HCT116 (cell line): ENCODE measurements around the gene SULT1C4. TPM values are rescaled to one million over a fixed set of nuclear protein-coding genes. Genes with fewer than 3 reads are reported as not detected.

Experiments used
- ATAC-seq: fragments of 200-7000 bp; cut with Tn5 transposase; 2 replicates; pipeline ENCODE4 v1.9.1; 2020; ENCODE audit warnings: mild to moderate bottlenecking, moderate library complexity
- BruUV-seq: library from RNA; stranded (reverse); fragments of 400-500 nt; replicated peaks from 2 replicates; lab custom pipeline; 2021; lab: Mats Ljungman, UMichigan
- CTCF ChIA-PET: fragments of 300-600 bp; sonication (Branson Sonifier 250); formaldehyde crosslinking; loops from one replicate; lab custom pipeline; 2021; ENCODE audit warnings: antibody characterized with exemption; lab: Charles Lee
- POLR2A ChIA-PET: fragments of 300-600, 350-600 bp; sonication (Branson Sonifier 250); formaldehyde crosslinking; loops from one replicate; lab custom pipeline; 2021; ENCODE audit warnings: antibody characterized with exemption; lab: Charles Lee
- RAD21 ChIA-PET, 2 experiments: fragments of 300-600 bp; sonication (Branson Sonifier 250); formaldehyde crosslinking; loops; one replicate each; lab custom pipeline; 2023; ENCODE audit warnings: low total read pairs in 2 of 2; ENCODE audit not compliant: uncharacterized antibody in 2 of 2, unreplicated experiment in 2 of 2, low non-redundant PET in 1 of 2; lab: Charles Lee
- DNase-seq: peaks from one replicate; pipeline ENCODE4 v3.0.0-alpha.2; 2010; ENCODE audit warnings: low read depth, low spot score
- H2AFZ ChIP-seq: fragments of 200-600 bp; shearing (Covaris generic), sonication (generic); 2 replicates; pipeline ENCODE4 v1.6.1; 2017; ENCODE audit warnings: low read depth, mixed run types, mixed read lengths, antibody characterized with exemption, low read length; ENCODE audit not compliant: poor library complexity, severe bottlenecking
- H3K27ac ChIP-seq: 2 replicates; pipeline ENCODE4 v1.5.1; 2012; ENCODE audit warnings: low read depth, low read length
- H3K27me3 ChIP-seq: fragments of 200-600 bp; sonication (generic); 2 replicates; pipeline ENCODE4 v1.6.1; 2016; ENCODE audit warnings: mixed run types, low read length, mixed read lengths; ENCODE audit not compliant: insufficient read depth
- H3K36me3 ChIP-seq, 2 experiments: fragments of 200-500 bp in 1 of 2; fragments of 200-600 bp in 1 of 2; sonication (Bioruptor generic) in 1 of 2; sonication (generic) in 1 of 2; 2 replicates each; pipeline versions ENCODE4 v1.5.1 to v1.6.1; 2014 to 2016; ENCODE audit warnings: low read length in 2 of 2, inconsistent platforms in 1 of 2, mixed read lengths in 1 of 2, mixed run types in 1 of 2; ENCODE audit not compliant: insufficient read depth in 2 of 2, control insufficient read depth in 1 of 2
- H3K4me1 ChIP-seq, 2 experiments: fragments of 200-600 bp in 1 of 2; sonication (generic) in 1 of 2; 2 replicates each; pipeline versions ENCODE4 v1.5.1 to v1.6.1; 2012 to 2017; ENCODE audit warnings: low read length in 2 of 2, inconsistent platforms in 1 of 2, mild to moderate bottlenecking in 1 of 2, mixed read lengths in 1 of 2, mixed run types in 1 of 2, moderate library complexity in 1 of 2; ENCODE audit not compliant: insufficient read depth in 2 of 2, control insufficient read depth in 1 of 2
- H3K4me2 ChIP-seq: fragments of 200-600 bp; sonication (generic); 2 replicates; pipeline ENCODE4 v1.6.1; 2017; ENCODE audit warnings: mixed run types, low read length, mixed read lengths
- H3K4me3 ChIP-seq, 2 experiments: fragments of 200-600 bp in 1 of 2; sonication (generic) in 1 of 2; replicated peaks in 1 of 2; 2 replicates each; pipeline ENCODE4 v1.5.1; 2011 to 2016; ENCODE audit warnings: low read length in 2 of 2, control low read depth in 1 of 2, low read depth in 1 of 2, mild to moderate bottlenecking in 1 of 2, mixed read lengths in 1 of 2, mixed run types in 1 of 2
- H3K79me2 ChIP-seq: fragments of 200-600 bp; sonication (generic); 2 replicates; pipeline ENCODE4 v1.6.1; 2017; ENCODE audit warnings: mild to moderate bottlenecking, mixed run types, low read length, moderate library complexity, mixed read lengths; ENCODE audit not compliant: insufficient read depth
- H3K9ac ChIP-seq: fragments of 200-600 bp; sonication (generic); 2 replicates; pipeline ENCODE4 v1.6.1; 2016; ENCODE audit warnings: low read length, mixed read lengths
- H3K9me2 ChIP-seq: fragments of 200-600 bp; sonication (generic), shearing (Covaris generic); 2 replicates; pipeline ENCODE4 v1.6.1; 2017; ENCODE audit warnings: mixed run types, mild to moderate bottlenecking, moderate library complexity; ENCODE audit not compliant: insufficient read depth
- H3K9me3 ChIP-seq, 2 experiments: fragments of 200-500 bp in 1 of 2; fragments of 200-600 bp in 1 of 2; sonication (Bioruptor generic) in 1 of 2; sonication (generic) in 1 of 2; 2 replicates each; pipeline ENCODE4 v1.6.1; 2014 to 2017; ENCODE audit warnings: low read length in 2 of 2, mixed read lengths in 2 of 2, inconsistent platforms in 1 of 2, low read depth in 1 of 2, mild to moderate bottlenecking in 1 of 2, mixed run types in 1 of 2, moderate library complexity in 1 of 2; ENCODE audit not compliant: control insufficient read depth in 1 of 2, insufficient read depth in 1 of 2
- H4K20me1 ChIP-seq: fragments of 200-600 bp; sonication (generic), shearing (Covaris generic); 2 replicates; pipeline ENCODE4 v1.6.1; 2017; ENCODE audit warnings: mixed run types, mild to moderate bottlenecking, moderate library complexity; ENCODE audit not compliant: insufficient read depth
- CBX3 ChIP-seq: IDR thresholded peaks from 2 replicates; pipeline ENCODE4 v1.6.1; 2012; ENCODE audit warnings: low read depth
- EGR1 ChIP-seq: IDR thresholded peaks from 2 replicates; pipeline ENCODE4 v1.6.1; 2012; ENCODE audit warnings: low read depth
- ELF1 ChIP-seq: IDR thresholded peaks from 2 replicates; pipeline ENCODE4 v1.6.1; 2012; ENCODE audit warnings: low read depth, borderline replicate concordance
- EZH2 ChIP-seq: fragments of 200-600 bp; sonication (generic); IDR thresholded peaks from 2 replicates; pipeline ENCODE4 v1.6.1; 2017; ENCODE audit warnings: antibody characterized with exemption, mixed run types
- FOSL1 ChIP-seq: IDR thresholded peaks from 2 replicates; pipeline ENCODE4 v1.6.1; 2012; ENCODE audit warnings: low read depth
- POLR2A ChIP-seq: IDR thresholded peaks from 2 replicates; pipeline ENCODE4 v1.7.0; 2011; ENCODE audit warnings: borderline replicate concordance; ENCODE audit not compliant: insufficient read depth, insufficient read length; ENCODE audit errors: extremely low read depth
- POLR2AphosphoS5 ChIP-seq: IDR thresholded peaks from 2 replicates; pipeline ENCODE4 v1.6.1; 2011; ENCODE audit warnings: mild to moderate bottlenecking, low read depth, low read length, moderate library complexity
- SIN3A ChIP-seq: IDR thresholded peaks from 2 replicates; pipeline ENCODE4 v1.6.1; 2012; ENCODE audit warnings: low read depth
- SRF ChIP-seq: IDR thresholded peaks from 2 replicates; pipeline ENCODE4 v1.6.1; 2012; ENCODE audit warnings: low read depth
- TCF7L2 ChIP-seq: IDR thresholded peaks from 2 replicates; pipeline ENCODE4 v1.7.0; 2011; ENCODE audit warnings: borderline replicate concordance, inconsistent platforms; ENCODE audit not compliant: insufficient read depth, insufficient read length; ENCODE audit errors: extremely low read depth
- YY1 ChIP-seq: IDR thresholded peaks from 2 replicates; pipeline ENCODE4 v1.6.1; 2011; ENCODE audit warnings: low read length, low read depth, moderate library complexity, mild to moderate bottlenecking; ENCODE audit not compliant: insufficient replicate concordance; ENCODE audit errors: extremely low read depth
- ZFX ChIP-seq: fragments of 450-650 bp; IDR thresholded peaks from 2 replicates; pipeline ENCODE4 v1.6.1; 2017
- intact Hi-C: fragments of 100-400 bp; cut with micrococcal nuclease; formaldehyde crosslinking; loops from 2 replicates; pipeline ENCODE4 v1.10.0; 2022
- total RNA-seq: library from RNA; stranded (reverse); gene quantifications from one replicate; pipeline ENCODE4 v1.2.1, GENCODE V29; 2021; ENCODE audit not compliant: unreplicated experiment
- TF ChIP-seq, protein P1 (sequence below): IDR thresholded peaks from 2 replicates; pipeline ENCODE4 v1.6.1; 2012; ENCODE audit warnings: low read depth
- TF ChIP-seq, protein P2 (sequence below): IDR thresholded peaks from 2 replicates; pipeline ENCODE4 v1.6.1; 2011; ENCODE audit warnings: mild to moderate bottlenecking, low read length, moderate library complexity; ENCODE audit not compliant: insufficient replicate concordance; ENCODE audit errors: extremely low read depth

The SULT1C4 gene
- total RNA-seq, 1 experiment from 2014 or later, result not detected

GRCh38 chr2:108346827-108347226, 30.9 kb upstream of the SULT1C4 start:
- Histone ChIP-seq H3K36me3 (no peaks in the 10 kb centered on the region), H3K9me2 (0 out of 2 replicates have a peak, but pooled peaks cover 2% of the 10 kb centered on the region), H2AFZ (no peak overlapping the region), H3K79me2 (no peaks in the 10 kb centered on the region), H3K4me1 (no peaks in the 10 kb centered on the region), H3K9me3 (no peaks in the 10 kb centered on the region), H3K27me3 (peaks cover 23% of the 10 kb centered on the region; the same call in 1 of the 2 replicates), H3K4me3 (no peak overlapping the region), H3K4me2 (no peak overlapping the region), H4K20me1 (no peaks in the 10 kb centered on the region), H3K27ac (no peak overlapping the region), H3K9ac (no peak overlapping the region)
- no peak for ATAC-seq
- BruUV-seq, result no TSS peak
- intact Hi-C loops, result no loop called here
- CTCF ChIA-PET, result no interaction called here
- POLR2A ChIA-PET, result no interaction called here
- RAD21 ChIA-PET, result no interaction called here
- no peak for DNase-seq
- no peak for TF ChIP-seq CBX3
- TF ChIP-seq SRF, result no peak
- no peak for TF ChIP-seq EZH2
- no peak for TF ChIP-seq SIN3A
- TF ChIP-seq ZFX, result no peak
- TF ChIP-seq, protein P1, sequence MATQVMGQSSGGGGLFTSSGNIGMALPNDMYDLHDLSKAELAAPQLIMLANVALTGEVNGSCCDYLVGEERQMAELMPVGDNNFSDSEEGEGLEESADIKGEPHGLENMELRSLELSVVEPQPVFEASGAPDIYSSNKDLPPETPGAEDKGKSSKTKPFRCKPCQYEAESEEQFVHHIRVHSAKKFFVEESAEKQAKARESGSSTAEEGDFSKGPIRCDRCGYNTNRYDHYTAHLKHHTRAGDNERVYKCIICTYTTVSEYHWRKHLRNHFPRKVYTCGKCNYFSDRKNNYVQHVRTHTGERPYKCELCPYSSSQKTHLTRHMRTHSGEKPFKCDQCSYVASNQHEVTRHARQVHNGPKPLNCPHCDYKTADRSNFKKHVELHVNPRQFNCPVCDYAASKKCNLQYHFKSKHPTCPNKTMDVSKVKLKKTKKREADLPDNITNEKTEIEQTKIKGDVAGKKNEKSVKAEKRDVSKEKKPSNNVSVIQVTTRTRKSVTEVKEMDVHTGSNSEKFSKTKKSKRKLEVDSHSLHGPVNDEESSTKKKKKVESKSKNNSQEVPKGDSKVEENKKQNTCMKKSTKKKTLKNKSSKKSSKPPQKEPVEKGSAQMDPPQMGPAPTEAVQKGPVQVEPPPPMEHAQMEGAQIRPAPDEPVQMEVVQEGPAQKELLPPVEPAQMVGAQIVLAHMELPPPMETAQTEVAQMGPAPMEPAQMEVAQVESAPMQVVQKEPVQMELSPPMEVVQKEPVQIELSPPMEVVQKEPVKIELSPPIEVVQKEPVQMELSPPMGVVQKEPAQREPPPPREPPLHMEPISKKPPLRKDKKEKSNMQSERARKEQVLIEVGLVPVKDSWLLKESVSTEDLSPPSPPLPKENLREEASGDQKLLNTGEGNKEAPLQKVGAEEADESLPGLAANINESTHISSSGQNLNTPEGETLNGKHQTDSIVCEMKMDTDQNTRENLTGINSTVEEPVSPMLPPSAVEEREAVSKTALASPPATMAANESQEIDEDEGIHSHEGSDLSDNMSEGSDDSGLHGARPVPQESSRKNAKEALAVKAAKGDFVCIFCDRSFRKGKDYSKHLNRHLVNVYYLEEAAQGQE, result no peak
- no peak for TF ChIP-seq TCF7L2

- no peak overlapping the region for H3K27ac ChIP-seq
- no peak overlapping the region for H2AFZ ChIP-seq
- peaks cover 23% of the 10 kb centered on the region; the same call in 1 of the 2 replicates for H3K27me3 ChIP-seq
- H3K36me3 ChIP-seq, result no peaks in the 10 kb centered on the region
- no peaks in the 10 kb centered on the region for H3K79me2 ChIP-seq
- ChIA-PET CTCF (no interaction called here), POLR2A (no interaction called here), RAD21 (no interaction called here)
- 0 out of 2 replicates have a peak, but pooled peaks cover 2% of the 10 kb centered on the region for H3K9me2 ChIP-seq
- no peak overlapping the region for H3K4me2 ChIP-seq
- ATAC-seq (no peak), DNase-seq (no peak)
- intact Hi-C loops, result no loop called here
- H3K9ac ChIP-seq, result no peak overlapping the region
- no peak overlapping the region for H3K4me3 ChIP-seq
- H3K9me3 ChIP-seq, result no peaks in the 10 kb centered on the region
- no peaks in the 10 kb centered on the region for H3K4me1 ChIP-seq
- H4K20me1 ChIP-seq, result no peaks in the 10 kb centered on the region
- no TSS peak for BruUV-seq
- no peak for TF ChIP-seq ZFX
- TF ChIP-seq YY1, result no peak
- TF ChIP-seq POLR2A, result no peak
- TF ChIP-seq, protein P2, sequence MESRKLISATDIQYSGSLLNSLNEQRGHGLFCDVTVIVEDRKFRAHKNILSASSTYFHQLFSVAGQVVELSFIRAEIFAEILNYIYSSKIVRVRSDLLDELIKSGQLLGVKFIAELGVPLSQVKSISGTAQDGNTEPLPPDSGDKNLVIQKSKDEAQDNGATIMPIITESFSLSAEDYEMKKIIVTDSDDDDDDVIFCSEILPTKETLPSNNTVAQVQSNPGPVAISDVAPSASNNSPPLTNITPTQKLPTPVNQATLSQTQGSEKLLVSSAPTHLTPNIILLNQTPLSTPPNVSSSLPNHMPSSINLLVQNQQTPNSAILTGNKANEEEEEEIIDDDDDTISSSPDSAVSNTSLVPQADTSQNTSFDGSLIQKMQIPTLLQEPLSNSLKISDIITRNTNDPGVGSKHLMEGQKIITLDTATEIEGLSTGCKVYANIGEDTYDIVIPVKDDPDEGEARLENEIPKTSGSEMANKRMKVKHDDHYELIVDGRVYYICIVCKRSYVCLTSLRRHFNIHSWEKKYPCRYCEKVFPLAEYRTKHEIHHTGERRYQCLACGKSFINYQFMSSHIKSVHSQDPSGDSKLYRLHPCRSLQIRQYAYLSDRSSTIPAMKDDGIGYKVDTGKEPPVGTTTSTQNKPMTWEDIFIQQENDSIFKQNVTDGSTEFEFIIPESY, result no peak
- TF ChIP-seq SIN3A, result no peak
- no peak for TF ChIP-seq POLR2AphosphoS5
- TF ChIP-seq ELF1, result no peak
- no peak for TF ChIP-seq EGR1
- TF ChIP-seq FOSL1, result no peak
Observed at GRCh38 chr2:108347786-108348185, 30.0 kb upstream of the SULT1C4 start.
